DOHH2 (cell line): ENCODE data around the gene WDR19.

Source experiments
- H3F3A ChIP-seq: fragments of 200-600 bp; sonication (generic), shearing (Covaris generic); 2 replicates; pipeline ENCODE4 v1.6.0; 2016; ENCODE audit warnings: antibody characterized with exemption, mild to moderate bottlenecking; ENCODE audit not compliant: control insufficient read depth, insufficient read depth
- H3K27ac ChIP-seq: fragments of 200-600 bp; sonication (generic); 2 replicates; pipeline ENCODE4 v1.5.1; 2014; ENCODE audit warnings: low read depth, mild to moderate bottlenecking, low read length, moderate library complexity
- H3K27me3 ChIP-seq: fragments of 200-600 bp; sonication (generic); 2 replicates; pipeline ENCODE4 v1.6.1; 2014; ENCODE audit warnings: mild to moderate bottlenecking, low read length, mixed read lengths; ENCODE audit not compliant: control insufficient read depth
- H3K36me3 ChIP-seq: fragments of 200-600 bp; sonication (generic); 2 replicates; pipeline ENCODE4 v1.6.1; 2014; ENCODE audit warnings: mild to moderate bottlenecking, low read length, moderate library complexity, mixed read lengths; ENCODE audit not compliant: control insufficient read depth
- H3K4me1 ChIP-seq: fragments of 200-600 bp; sonication (generic); 2 replicates; pipeline ENCODE4 v1.6.1; 2014; ENCODE audit warnings: mild to moderate bottlenecking, low read length, mixed read lengths; ENCODE audit not compliant: control insufficient read depth
- H3K4me2 ChIP-seq: fragments of 200-600 bp; sonication (generic); 2 replicates; pipeline ENCODE4 v1.6.0; 2014; ENCODE audit warnings: mild to moderate bottlenecking, low read length, moderate library complexity
- H3K4me3 ChIP-seq: fragments of 200-600 bp; sonication (generic); 2 replicates; pipeline ENCODE4 v1.5.1; 2014; ENCODE audit warnings: mild to moderate bottlenecking, low read length, mixed read lengths
- H3K79me2 ChIP-seq: fragments of 200-600 bp; sonication (generic); 2 replicates; pipeline ENCODE4 v1.6.1; 2014; ENCODE audit warnings: mild to moderate bottlenecking, low read length, mixed read lengths; ENCODE audit not compliant: control insufficient read depth
- H3K9me2 ChIP-seq: fragments of 200-600 bp; sonication (generic); replicated peaks from 2 replicates; pipeline ENCODE4 v1.6.1; 2014; ENCODE audit warnings: mild to moderate bottlenecking, low read length, mixed read lengths; ENCODE audit not compliant: control insufficient read depth
- H3K9me3 ChIP-seq: fragments of 200-600 bp; sonication (generic); 2 replicates; pipeline ENCODE4 v1.6.1; 2014; ENCODE audit warnings: antibody characterized with exemption, low read length, mixed read lengths; ENCODE audit not compliant: control insufficient read depth, insufficient read depth
- H4K20me1 ChIP-seq: fragments of 200-600 bp; sonication (generic); 2 replicates; pipeline ENCODE4 v1.6.0; 2014; ENCODE audit warnings: low read depth, mild to moderate bottlenecking, antibody characterized with exemption, low read length, moderate library complexity; ENCODE audit not compliant: control insufficient read depth, insufficient read depth
- CTCF ChIP-seq: fragments of 200-600 bp; sonication (generic); IDR thresholded peaks from one replicate; pipeline ENCODE4 v1.5.1; 2014; ENCODE audit warnings: antibody characterized with exemption, mild to moderate bottlenecking, low read depth, low read length; ENCODE audit not compliant: poor library complexity, severe bottlenecking
- EZH2phosphoT487 ChIP-seq: fragments of 200-600 bp; sonication (generic); IDR thresholded peaks from 2 replicates; pipeline ENCODE4 v1.6.1; 2017; ENCODE audit warnings: borderline replicate concordance, mild to moderate bottlenecking, antibody characterized with exemption, low read length, moderate library complexity, mixed read lengths

Gene WDR19

GRCh38 chr4:39231660-39232059 lies 49.3 kb downstream of the WDR19 start:
- Histone ChIP-seq H3K9me3 (no peaks in the 10 kb centered on the region), H3K36me3 (peaks cover 15% of the 10 kb centered on the region), H3K4me1 (no peaks in the 10 kb centered on the region), H3K9me2 (no peaks in the 10 kb centered on the region), H4K20me1 (no peaks in the 10 kb centered on the region), H3K4me2 (no peak overlapping the region), H3K79me2 (no peaks in the 10 kb centered on the region), H3K4me3 (no peak overlapping the region), H3F3A (no peaks in the 10 kb centered on the region), H3K27me3 (no peaks in the 10 kb centered on the region), H3K27ac (no peak overlapping the region)
- TF ChIP-seq EZH2phosphoT487 (no peak), CTCF (no peak)

- Histone ChIP-seq H3K79me2 (no peaks in the 10 kb centered on the region), H4K20me1 (no peaks in the 10 kb centered on the region), H3K36me3 (peaks cover 17% of the 10 kb centered on the region), H3K9me3 (no peaks in the 10 kb centered on the region), H3K27ac (no peak overlapping the region), H3K4me2 (no peak overlapping the region), H3K9me2 (no peaks in the 10 kb centered on the region), H3F3A (no peaks in the 10 kb centered on the region), H3K27me3 (no peaks in the 10 kb centered on the region), H3K4me3 (no peak overlapping the region), H3K4me1 (no peaks in the 10 kb centered on the region)
- TF ChIP-seq CTCF = no peak
Observed at GRCh38 chr4:39232100-39232499, 49.8 kb downstream of the WDR19 start.

GRCh38 chr4:39233114-39233513 lies 50.8 kb downstream of the WDR19 start:
- no peaks in the 10 kb centered on the region for H3K79me2 ChIP-seq
- TF ChIP-seq CTCF = no peak
- TF ChIP-seq EZH2phosphoT487 = no peak
- no peaks in the 10 kb centered on the region for H4K20me1 ChIP-seq
- no peak overlapping the region for H3K4me3 ChIP-seq
- no peaks in the 10 kb centered on the region for H3F3A ChIP-seq
- H3K27me3 ChIP-seq = no peaks in the 10 kb centered on the region
- H3K27ac ChIP-seq = no peak overlapping the region
- no peaks in the 10 kb centered on the region for H3K9me2 ChIP-seq
- no peaks in the 10 kb centered on the region for H3K4me1 ChIP-seq
- no peaks in the 10 kb centered on the region for H3K9me3 ChIP-seq
- H3K36me3 ChIP-seq = peaks cover 22% of the 10 kb centered on the region
- no peak overlapping the region for H3K4me2 ChIP-seq

GRCh38 chr4:39233783-39234182 lies 51.5 kb downstream of the WDR19 start:
- Histone ChIP-seq H3K36me3 (peaks cover 21% of the 10 kb centered on the region), H4K20me1 (no peaks in the 10 kb centered on the region), H3K4me1 (no peaks in the 10 kb centered on the region), H3K79me2 (no peaks in the 10 kb centered on the region), H3K27me3 (no peaks in the 10 kb centered on the region), H3K4me2 (no peak overlapping the region), H3K27ac (no peak overlapping the region), H3K4me3 (no peak overlapping the region), H3F3A (no peaks in the 10 kb centered on the region), H3K9me3 (no peaks in the 10 kb centered on the region), H3K9me2 (no peaks in the 10 kb centered on the region)
- TF ChIP-seq CTCF (no peak), EZH2phosphoT487 (no peak)
